Spleen (tissue), 11 donors: Measurements from ENCODE around the gene RAB3IL1. TPM values are rescaled to one million over a fixed set of nuclear protein-coding genes. Genes with fewer than 3 reads are reported as not detected.

Experiments used
- DNase-seq: peaks from one replicate; pipeline ENCODE4 v3.0.0-alpha.2; 2020
- H3K27ac ChIP-seq, 8 donors: fragments of 200-600 bp; sonication (generic) in 7 of 8; 1 replicate in 4 of 8; 2 replicates in 4 of 8; pipeline versions ENCODE4 v1.5.0 to v1.8.0; 2016 to 2021; ENCODE audit warnings: inconsistent platforms in 4 of 8, mild to moderate bottlenecking in 4 of 8, moderate library complexity in 1 of 8
- H3K27me3 ChIP-seq, 7 donors: fragments of 200-600 bp; sonication (generic) in 6 of 7; replicated peaks in 1 of 7; 1 replicate in 4 of 7; 2 replicates in 3 of 7; pipeline versions ENCODE4 v1.5.0 to v1.8.0; 2016 to 2021; ENCODE audit warnings: inconsistent platforms in 3 of 7, mild to moderate bottlenecking in 1 of 7
- H3K36me3 ChIP-seq, 6 donors: fragments of 200-600 bp; sonication (generic) in 5 of 6; 1 replicate in 4 of 6; 2 replicates in 2 of 6; pipeline versions ENCODE4 v1.5.0 to v1.8.0; 2016 to 2021; ENCODE audit warnings: inconsistent platforms in 2 of 6
- H3K4me1 ChIP-seq, 6 donors: fragments of 200-600 bp; sonication (generic) in 5 of 6; 1 replicate in 3 of 6; 2 replicates in 3 of 6; pipeline versions ENCODE4 v1.5.0 to v1.8.0; 2016 to 2021; ENCODE audit warnings: inconsistent platforms in 3 of 6
- H3K4me3 ChIP-seq, 8 donors: fragments of 200-600 bp; sonication (generic) in 7 of 8; 1 replicate in 4 of 8; 2 replicates in 4 of 8; pipeline versions ENCODE4 v1.5.0 to v1.8.0; 2016 to 2021; ENCODE audit warnings: inconsistent platforms in 4 of 8, mild to moderate bottlenecking in 4 of 8, moderate library complexity in 2 of 8
- H3K9me3 ChIP-seq, 8 donors: fragments of 200-600 bp; sonication (generic) in 7 of 8; 1 replicate in 4 of 8; 2 replicates in 4 of 8; pipeline versions ENCODE4 v1.5.0 to v1.8.0; 2016 to 2021; ENCODE audit warnings: inconsistent platforms in 4 of 8
- CTCF ChIP-seq, 11 experiments: fragments of 200-600 bp in 7 of 11; fragments of 450-650 bp in 4 of 11; sonication (generic) in 4 of 11; IDR thresholded peaks in 8 of 11; conservative IDR thresholded peaks in 3 of 11; 1 replicate in 7 of 11; 2 replicates in 4 of 11; pipeline versions ENCODE4 v1.4.0 to v1.8.0; 2016 to 2021; ENCODE audit warnings: antibody characterized with exemption in 11 of 11, inconsistent platforms in 4 of 11, mild to moderate bottlenecking in 1 of 11
- POLR2A ChIP-seq, 3 donors: fragments of 450-650 bp; IDR thresholded peaks; one replicate each; pipeline ENCODE4 v1.5.1; 2017; ENCODE audit warnings: antibody characterized with exemption in 3 of 3, mild to moderate bottlenecking in 1 of 3
- POLR2AphosphoS5 ChIP-seq, 3 donors: sonication (generic); formaldehyde crosslinking; IDR thresholded peaks; one replicate each; pipeline ENCODE4 v1.5.1; 2017; ENCODE audit warnings: antibody characterized with exemption in 3 of 3
- WGBS, 5 donors: extraction: QIAGEN DNeasy Blood & Tissue Kit in 3 of 5; methylation state at CpG; one replicate each; pipeline versions ENCODE4 v1.1.5 to v1.1.7; 2013 to 2018; 5-methylcytosine and 5-hydroxymethylcytosine counted together
- intact Hi-C: fragments of 100-400 bp; cut with DNase I; formaldehyde crosslinking; loops from one replicate; pipeline ENCODE4 v1.15.0; 2023; ENCODE audit warnings: low total_unique reads
- polyA plus RNA-seq, 3 donors: library from polyadenylated mRNA; stranded (reverse); fragments of 200-250 nt; gene quantifications; one replicate each; pipeline ENCODE4 v1.2.1, GENCODE V29; 2013
- total RNA-seq, 7 donors: library from RNA; depleted of rRNA in 3 of 7; stranded (reverse); fragments of >200 nt in 3 of 7; fragmentation: NEBNext Ultra II Directional in 4 of 7; extraction: Animal tissue kit (Norgen Biotek cat#: 25700) in 4 of 7; gene quantifications; one replicate each; pipeline versions ENCODE4 v1.1.0 to v1.2.1, GENCODE V29; 2016 to 2021
- donor health status: healthy with polysubstance abuse.
- donor health status: DM: no; HTN: no; CAD: no; lungs with moderate emphysema.
- donor health status: DM: no; HTN: no; CAD: no.
- donor health status: Bipolar disorder and iron deficiency.
- donor health status: healthy.
- donor health status: DM: no; HTN: no; CAD: no.
- donor health status: DM: yes; HTN: yes; CAD: no.

The RAB3IL1 gene
- total and polyA plus RNA-seq, 10 donors: 6.5 to 57.1 (median 34.6) TPM

GRCh38 chr11:61927501-61927900 is 10.1 kb upstream of the RAB3IL1 start:
- Histone ChIP-seq H3K4me3 (no peak overlapping the region), H3K36me3 (no peaks in the 10 kb centered on the region), H3K27me3 (no peaks in the 10 kb centered on the region), H3K9me3 (no peaks in the 10 kb centered on the region), H3K27ac (no peak overlapping the region), H3K4me1 (peaks cover 2 to 16% (median 15%) of the 10 kb centered on the region in 6 donors)
- TF ChIP-seq POLR2AphosphoS5 (IDR thresholded peaks at IDR 0.05) (no peak), CTCF (IDR thresholded peaks at IDR 0.05 in 8 of 11, conservative IDR thresholded peaks at IDR 0.05 in 3 of 11) (no peak), POLR2A (IDR thresholded peaks at IDR 0.05) (no peak)
- intact Hi-C loops: no loop called here
- no peak for DNase-seq
- WGBS, 5 donors: 84 to 95% (median 89%) methylated on average over 1 of the region's 1 CpG

- WGBS, 5 donors: 91 to 100% (median 95%) methylated on average over 3 of the region's 3 CpGs
- H3K27me3 ChIP-seq: no peaks in the 10 kb centered on the region
Measured at GRCh38 chr11:61926235-61926634, 8.9 kb upstream of the RAB3IL1 start.

GRCh38 chr11:61925736-61926135 is 8.4 kb upstream of the RAB3IL1 start:
- Histone ChIP-seq H3K4me1 (peaks cover 2 to 29% (median 24%) of the 10 kb centered on the region in 6 donors), H3K36me3 (no peaks in the 10 kb centered on the region), H3K9me3 (no peaks in the 10 kb centered on the region), H3K27ac (no peak overlapping the region), H3K27me3 (no peaks in the 10 kb centered on the region), H3K4me3 (no peak overlapping the region)
- no peak for TF ChIP-seq POLR2AphosphoS5 (IDR thresholded peaks at IDR 0.05)
- TF ChIP-seq POLR2A (IDR thresholded peaks at IDR 0.05): no peak
- no peak for DNase-seq
- 87 to 95% (median 90%) methylated on average over 2 of the region's 2 CpGs for WGBS, 5 donors
- intact Hi-C loops: no loop called here

More at GRCh38 chr11:61926235-61926634, 8.9 kb upstream of the RAB3IL1 start:
- TF ChIP-seq POLR2A (IDR thresholded peaks at IDR 0.05): no peak
- no peak for TF ChIP-seq POLR2AphosphoS5 (IDR thresholded peaks at IDR 0.05)
- TF ChIP-seq CTCF (IDR thresholded peaks at IDR 0.05 in 8 of 11, conservative IDR thresholded peaks at IDR 0.05 in 3 of 11): no peak
- Histone ChIP-seq H3K4me3 (no peak overlapping the region), H3K9me3 (no peaks in the 10 kb centered on the region), H3K36me3 (no peaks in the 10 kb centered on the region), H3K27ac (no peak overlapping the region), H3K4me1 (peaks cover 2 to 28% (median 24%) of the 10 kb centered on the region in 6 donors)
- intact Hi-C loops: no loop called here
- no peak for DNase-seq

- no peak for TF ChIP-seq CTCF (IDR thresholded peaks at IDR 0.05 in 8 of 11, conservative IDR thresholded peaks at IDR 0.05 in 3 of 11)
- TF ChIP-seq POLR2AphosphoS5 (IDR thresholded peaks at IDR 0.05): no peak
- no peak for TF ChIP-seq POLR2A (IDR thresholded peaks at IDR 0.05)
- 66 to 79% (median 71%) methylated on average over 6 of the region's 6 CpGs for WGBS, 5 donors
- Histone ChIP-seq H3K4me3 (no peak overlapping the region), H3K27me3 (peaks cover 0 to 9% (median 0%) of the 10 kb centered on the region in 7 donors), H3K27ac (peak overlapping the region in 7 of 8 donors; percentile 59 to 83 (median 76)), H3K36me3 (no peaks in the 10 kb centered on the region), H3K9me3 (no peaks in the 10 kb centered on the region), H3K4me1 (peaks cover 2 to 36% (median 25%) of the 10 kb centered on the region in 6 donors)
- intact Hi-C loops: no loop called here
- no peak for DNase-seq
Measured at GRCh38 chr11:61924064-61924455, 6.7 kb upstream of the RAB3IL1 start.
